ENCODE results near the gene BLOC1S1. TPM values are rescaled to one million over a fixed set of nuclear protein-coding genes. Genes with fewer than 3 reads are reported as not detected.
A peak's percentile ranks its signal among the peaks of the same experiment; 100 is the strongest.

Gene BLOC1S1
- total RNA-seq, 1 donor from 2014 or later: 71.2 TPM

DNA sequence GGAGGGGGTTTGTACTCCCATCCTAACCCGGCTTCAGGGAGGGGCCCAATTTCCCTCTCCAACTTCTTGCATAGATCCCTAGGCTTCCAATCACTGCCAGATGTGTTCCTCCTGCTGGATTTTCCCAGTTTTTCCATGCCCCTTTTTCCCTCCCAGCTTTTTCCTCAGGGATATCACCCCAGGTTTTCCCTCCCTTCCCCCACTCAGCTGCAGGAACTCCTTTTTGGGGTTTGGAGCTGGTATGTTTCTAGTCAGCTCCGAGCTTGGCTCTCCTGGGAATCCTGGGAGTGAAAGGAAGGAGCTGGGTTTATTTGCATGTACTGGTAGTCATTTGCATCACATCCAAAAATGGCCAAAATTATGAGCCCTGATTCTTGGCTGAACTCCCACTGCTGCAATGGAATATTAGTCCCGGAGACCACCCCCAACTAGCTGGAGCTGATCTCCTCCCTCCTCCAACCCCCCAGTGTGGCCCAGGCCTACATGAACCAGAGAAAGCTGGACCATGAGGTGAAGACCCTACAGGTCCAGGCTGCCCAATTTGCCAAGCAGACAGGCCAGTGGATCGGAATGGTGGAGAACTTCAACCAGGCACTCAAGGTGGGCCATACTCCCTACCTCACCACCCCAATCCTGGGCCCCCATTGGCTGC lies 2.9 kb downstream of the BLOC1S1 start:
- H3K4me1 Mint-ChIP-seq (ENCODE audit: low read depth, unreplicated experiment): peaks cover 19% of the 10 kb centered on the region
- TF ChIP-seq CTCF (IDR thresholded peaks at IDR 0.05; ENCODE audit: partially characterized antibody, unreplicated experiment): no peak
- H3K4me3 Mint-ChIP-seq (ENCODE audit: unreplicated experiment): peak overlapping the region; percentile 58
- peaks cover 12% of the 10 kb centered on the region for H3K27me3 Mint-ChIP-seq (ENCODE audit: unreplicated experiment)
- H3K36me3 Mint-ChIP-seq (ENCODE audit: unreplicated experiment): no peaks in the 10 kb centered on the region
- H3K27ac Mint-ChIP-seq (ENCODE audit: unreplicated experiment): no peak overlapping the region
- DNase-seq: peak; percentile 3
- H3K9me3 Mint-ChIP-seq (ENCODE audit: unreplicated experiment): peaks cover 12% of the 10 kb centered on the region

- no peaks in the 10 kb centered on the region for H3K36me3 Mint-ChIP-seq (ENCODE audit: unreplicated experiment)
- no peak overlapping the region for H3K27ac Mint-ChIP-seq (ENCODE audit: unreplicated experiment)
- TF ChIP-seq CTCF (IDR thresholded peaks at IDR 0.05; ENCODE audit: partially characterized antibody, unreplicated experiment): no peak
- H3K4me1 Mint-ChIP-seq (ENCODE audit: low read depth, unreplicated experiment): peaks cover 19% of the 10 kb centered on the region
- H3K9me3 Mint-ChIP-seq (ENCODE audit: unreplicated experiment): peaks cover 12% of the 10 kb centered on the region
- H3K27me3 Mint-ChIP-seq (ENCODE audit: unreplicated experiment): peaks cover 12% of the 10 kb centered on the region
- DNase-seq: no peak
- no peak overlapping the region for H3K4me3 Mint-ChIP-seq (ENCODE audit: unreplicated experiment)
Observed at GRCh38 chr12:55719371-55719770, 3.5 kb downstream of the BLOC1S1 start.

DNA sequence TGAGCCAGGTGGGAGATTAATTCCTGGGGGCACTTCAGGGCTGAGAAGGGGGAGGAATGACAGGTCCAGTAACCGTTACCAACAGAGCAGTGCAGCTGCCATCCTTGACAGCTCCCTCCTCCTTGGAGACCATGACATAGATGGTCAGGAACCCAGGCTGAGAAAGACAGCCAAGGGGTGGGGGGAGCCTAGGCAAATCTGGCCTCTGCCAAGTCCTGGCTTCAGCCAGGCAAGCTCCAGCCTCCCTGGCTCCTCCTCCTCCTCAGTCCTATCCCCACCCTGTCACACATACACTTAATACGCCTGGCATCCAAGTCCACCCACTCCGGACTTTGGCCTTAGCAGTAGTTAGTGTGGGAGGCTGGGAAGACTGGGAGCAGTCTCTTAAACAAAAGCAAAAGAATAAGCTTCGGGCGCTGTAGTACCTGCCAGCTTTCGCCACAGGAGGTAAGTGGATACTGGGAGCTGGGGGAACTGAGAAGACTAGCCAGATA lies 4.3 kb downstream of the BLOC1S1 start, which contains the start of gene RDH5:
RDH5 (plus strand) TSS at position 323 of the 494 bp plus-strand sequence. CDS start 792 bp downstream, outside the sequence.
- Mint-ChIP-seq H3K36me3 (ENCODE audit: unreplicated experiment) (no peaks in the 10 kb centered on the region), H3K27ac (ENCODE audit: unreplicated experiment) (no peak within 1 kb of the TSS), H3K27me3 (ENCODE audit: unreplicated experiment) (peaks cover 12% of the 10 kb centered on the region), H3K4me1 (ENCODE audit: low read depth, unreplicated experiment) (peaks cover 24% of the 10 kb centered on the region), H3K4me3 (ENCODE audit: unreplicated experiment) (no peak within 1 kb of the TSS), H3K9me3 (ENCODE audit: unreplicated experiment) (peaks cover 11% of the 10 kb centered on the region)
- no peak for DNase-seq
- TF ChIP-seq CTCF (IDR thresholded peaks at IDR 0.05; ENCODE audit: partially characterized antibody, unreplicated experiment): no peak

GRCh38 chr12:55720894-55721444 lies 5.1 kb downstream of the BLOC1S1 start:
- Mint-ChIP-seq H3K4me1 (ENCODE audit: low read depth, unreplicated experiment) (peaks cover 33% of the 10 kb centered on the region), H3K27ac (ENCODE audit: unreplicated experiment) (no peak overlapping the region), H3K36me3 (ENCODE audit: unreplicated experiment) (peaks cover 3% of the 10 kb centered on the region), H3K9me3 (ENCODE audit: unreplicated experiment) (peaks cover 3% of the 10 kb centered on the region), H3K4me3 (ENCODE audit: unreplicated experiment) (no peak overlapping the region), H3K27me3 (ENCODE audit: unreplicated experiment) (peaks cover 7% of the 10 kb centered on the region)
- DNase-seq: no peak
- no peak for TF ChIP-seq CTCF (IDR thresholded peaks at IDR 0.05; ENCODE audit: partially characterized antibody, unreplicated experiment)

DNA sequence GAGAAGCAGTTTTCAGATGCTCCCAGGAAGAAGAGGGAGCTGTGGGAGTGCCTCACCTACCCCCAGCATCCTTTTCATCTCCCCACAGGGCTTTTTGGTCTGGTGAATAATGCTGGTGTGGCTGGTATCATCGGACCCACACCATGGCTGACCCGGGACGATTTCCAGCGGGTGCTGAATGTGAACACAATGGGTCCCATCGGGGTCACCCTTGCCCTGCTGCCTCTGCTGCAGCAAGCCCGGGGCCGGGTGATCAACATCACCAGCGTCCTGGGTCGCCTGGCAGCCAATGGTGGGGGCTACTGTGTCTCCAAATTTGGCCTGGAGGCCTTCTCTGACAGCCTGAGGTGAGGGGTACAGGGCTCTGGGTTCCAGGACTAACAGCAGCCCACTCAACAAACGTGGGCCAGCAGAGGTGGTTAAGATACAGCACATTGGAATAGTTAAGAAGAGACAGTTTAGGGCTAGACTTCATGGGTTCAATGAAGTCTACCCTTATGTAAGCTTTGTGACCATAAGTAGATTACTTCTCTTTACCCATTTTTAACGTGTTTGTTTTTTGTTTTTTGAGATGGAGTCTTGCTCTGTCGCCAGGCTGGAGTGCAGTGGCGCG lies 5.9 kb downstream of the BLOC1S1 start:
- Mint-ChIP-seq H3K27ac (ENCODE audit: unreplicated experiment) (no peak overlapping the region), H3K4me1 (ENCODE audit: low read depth, unreplicated experiment) (peaks cover 36% of the 10 kb centered on the region), H3K36me3 (ENCODE audit: unreplicated experiment) (peaks cover 6% of the 10 kb centered on the region), H3K9me3 (ENCODE audit: unreplicated experiment) (peaks cover 3% of the 10 kb centered on the region), H3K27me3 (ENCODE audit: unreplicated experiment) (peaks cover 5% of the 10 kb centered on the region), H3K4me3 (ENCODE audit: unreplicated experiment) (no peak overlapping the region)
- TF ChIP-seq CTCF (IDR thresholded peaks at IDR 0.05; ENCODE audit: partially characterized antibody, unreplicated experiment): no peak
- DNase-seq: no peak
